HPDE6-E6E7 (cell line): Measurements from ENCODE around the gene LIX1L.

Experiments
- DNase-seq: peaks from one replicate; pipeline ENCODE4 v3.0.0; 2011; ENCODE audit warnings: missing footprints; ENCODE audit errors: extremely low spot score

Gene LIX1L

GRCh38 chr1:145963265-145964019 lies 5.6 kb upstream of the LIX1L start:
- no peak for DNase-seq

GRCh38 chr1:145962157-145963102 lies 4.6 kb upstream of the LIX1L start:
- no peak for DNase-seq

- no peak for DNase-seq
These were observed 3.8 kb upstream of the LIX1L start for GRCh38 chr1:145961425-145962156.

GRCh38 chr1:145961109-145961424 lies 3.2 kb upstream of the LIX1L start:
- DNase-seq = no peak

GRCh38 chr1:145960468-145961108 lies 2.8 kb upstream of the LIX1L start:
- DNase-seq = no peak

- DNase-seq = no peak
These were observed 2.2 kb upstream of the LIX1L start for GRCh38 chr1:145959957-145960467.

- DNase-seq = no peak
These were observed 1.5 kb upstream of the LIX1L start for GRCh38 chr1:145959333-145959732.

- DNase-seq = no peak
These were observed 917 bp upstream of the LIX1L start for GRCh38 chr1:145958734-145959133.

GRCh38 chr1:145956781-145957442 lies 905 bp downstream of the LIX1L start:
- DNase-seq = no peak

GRCh38 chr1:145956361-145956760 lies 1.5 kb downstream of the LIX1L start:
- DNase-seq = no peak

- no peak for DNase-seq
These were observed 2.4 kb downstream of the LIX1L start for GRCh38 chr1:145955436-145955835.

GRCh38 chr1:145953861-145954260 lies 4.0 kb downstream of the LIX1L start:
- no peak for DNase-seq

GRCh38 chr1:145952903-145953302 lies 4.9 kb downstream of the LIX1L start:
- DNase-seq = no peak

- DNase-seq = no peak
These were observed 6.3 kb downstream of the LIX1L start for GRCh38 chr1:145951526-145951925.

GRCh38 chr1:145949219-145949618 lies 8.6 kb downstream of the LIX1L start:
- no peak for DNase-seq

- no peak for DNase-seq
These were observed 10.3 kb downstream of the LIX1L start for GRCh38 chr1:145947551-145947950.

GRCh38 chr1:145946477-145946986 lies 11.3 kb downstream of the LIX1L start:
- no peak for DNase-seq

- no peak for DNase-seq
These were observed 13.3 kb downstream of the LIX1L start for GRCh38 chr1:145944532-145944931.

GRCh38 chr1:145942871-145943270 lies 14.9 kb downstream of the LIX1L start:
- no peak for DNase-seq

- DNase-seq = no peak
These were observed 15.4 kb downstream of the LIX1L start for GRCh38 chr1:145942405-145942804.

GRCh38 chr1:145937436-145937835 lies 20.4 kb downstream of the LIX1L start:
- DNase-seq = no peak
